Endodermal cell (in vitro differentiated cells): Measurements from ENCODE around the gene PLAGL2. TPM values are rescaled to one million over a fixed set of nuclear protein-coding genes. Genes with fewer than 3 reads are reported as not detected.

Experiments
- DNase-seq: peaks from one replicate; pipeline ENCODE4 v3.0.0-alpha.2; 2017
- H3K27ac ChIP-seq: 2 replicates; pipeline ENCODE4 v1.5.1; 2013; ENCODE audit warnings: mild to moderate bottlenecking, low read depth, low read length, moderate library complexity
- H3K27me3 ChIP-seq: 2 replicates; pipeline ENCODE4 v1.6.1; 2013; ENCODE audit warnings: mild to moderate bottlenecking, low read length, moderate library complexity; ENCODE audit not compliant: insufficient read depth, control insufficient read depth, poor library complexity, severe bottlenecking
- H3K36me3 ChIP-seq: 2 replicates; pipeline ENCODE4 v1.7.0; 2013; ENCODE audit warnings: mild to moderate bottlenecking, low read length, moderate library complexity; ENCODE audit not compliant: control insufficient read depth, insufficient read depth
- H3K4me1 ChIP-seq: one replicate; pipeline ENCODE4 v1.7.0; 2013; ENCODE audit warnings: low read length; ENCODE audit not compliant: control insufficient read depth, insufficient read depth
- H3K4me3 ChIP-seq: 2 replicates; pipeline ENCODE4 v1.5.1; 2013; ENCODE audit warnings: mild to moderate bottlenecking, low read length, moderate library complexity
- H3K9ac ChIP-seq: 2 replicates; pipeline ENCODE4 v1.6.1; 2013; ENCODE audit warnings: mild to moderate bottlenecking, low read length, moderate library complexity; ENCODE audit not compliant: poor library complexity, severe bottlenecking; ENCODE audit errors: extremely low read depth
- H3K9me3 ChIP-seq: 2 replicates; pipeline ENCODE4 v1.6.1; 2013; ENCODE audit warnings: mild to moderate bottlenecking, low read length, moderate library complexity; ENCODE audit not compliant: control insufficient read depth
- H3K27ac Mint-ChIP-seq: 2 replicates; pipeline ENCODE4 v1.8.0; 2020; ENCODE audit warnings: mixed read lengths
- H3K27me3 Mint-ChIP-seq: 2 replicates; pipeline ENCODE4 v1.8.0; 2021; ENCODE audit warnings: mild to moderate bottlenecking, mixed read lengths; ENCODE audit not compliant: insufficient read depth
- H3K36me3 Mint-ChIP-seq: 2 replicates; pipeline ENCODE4 v1.8.0; 2020; ENCODE audit warnings: low read depth, mixed read lengths
- H3K4me1 Mint-ChIP-seq: 2 replicates; pipeline ENCODE4 v1.8.0; 2020; ENCODE audit warnings: mixed read lengths
- H3K4me3 Mint-ChIP-seq: 2 replicates; pipeline ENCODE4 v1.8.0; 2020; ENCODE audit warnings: mild to moderate bottlenecking, moderate library complexity, mixed read lengths
- H3K9me3 Mint-ChIP-seq: 2 replicates; pipeline ENCODE4 v1.8.0; 2020; ENCODE audit warnings: mild to moderate bottlenecking, mixed read lengths
- CTCF ChIP-seq: fragments of 200-600 bp; sonication (generic); conservative IDR thresholded peaks from 2 replicates; pipeline ENCODE4 v1.5.0; 2021; ENCODE audit warnings: antibody characterized with exemption, mild to moderate bottlenecking
- WGBS, 2 experiments: methylation state at CpG; one replicate each; pipeline versions ENCODE4 v1.1.5 to v1.1.7; 2013; ENCODE audit warnings: missing lambda C conversion rate in 2 of 2, mixed read lengths in 1 of 2; ENCODE audit not compliant: insufficient coverage in 1 of 2, insufficient read length in 1 of 2; 5-methylcytosine and 5-hydroxymethylcytosine counted together
- total RNA-seq, 2 donors: library from RNA; stranded (reverse); fragmentation: NEBNext Ultra II Directional in 1 of 2; extraction: Animal tissue kit (Norgen Biotek cat#: 25700) in 1 of 2; gene quantifications; 2 replicates in 1 of 2; 3 replicates in 1 of 2; pipeline ENCODE4 v1.2.1, GENCODE V29; 2021

PLAGL2 gene
- total RNA-seq, 2 donors from 2014 or later, result 25.5 to 34.5 TPM

GRCh38 chr20:32191873-32192272, 15.7 kb downstream of the PLAGL2 start:
- no peak for TF ChIP-seq CTCF
- H3K4me3 Mint-ChIP-seq, result no peak overlapping the region
- peaks cover 24% of the 10 kb centered on the region for H3K36me3 ChIP-seq
- H3K9me3 Mint-ChIP-seq, result no peaks in the 10 kb centered on the region
- peaks cover 6% of the 10 kb centered on the region for H3K4me1 ChIP-seq
- H3K27ac ChIP-seq, result no peak overlapping the region
- H3K27ac Mint-ChIP-seq, result no peak overlapping the region
- peak; percentile 21 for DNase-seq
- H3K9ac ChIP-seq, result no peak overlapping the region
- no peaks in the 10 kb centered on the region for H3K27me3 Mint-ChIP-seq
- H3K36me3 Mint-ChIP-seq, result peaks cover 30% of the 10 kb centered on the region
- no peaks in the 10 kb centered on the region for H3K9me3 ChIP-seq
- peaks cover 22% of the 10 kb centered on the region for H3K4me1 Mint-ChIP-seq
- H3K27me3 ChIP-seq, result no peaks in the 10 kb centered on the region
- H3K4me3 ChIP-seq, result no peak overlapping the region

- peak overlapping the region; percentile 25 for H3K27ac ChIP-seq
- no peak for DNase-seq
Measured at GRCh38 chr20:32191422-32191821, 16.1 kb downstream of the PLAGL2 start.

GRCh38 chr20:32190616-32191415, 16.7 kb downstream of the PLAGL2 start:
- Histone ChIP-seq H3K27me3 (no peaks in the 10 kb centered on the region), H3K4me1 (peaks cover 6% of the 10 kb centered on the region), H3K4me3 (peak overlapping the region; percentile 79), H3K27ac (peak overlapping the region; percentile 53), H3K36me3 (peaks cover 15% of the 10 kb centered on the region), H3K9ac (peak overlapping the region; percentile 62), H3K9me3 (no peaks in the 10 kb centered on the region)
- Mint-ChIP-seq H3K27me3 (no peaks in the 10 kb centered on the region), H3K9me3 (no peaks in the 10 kb centered on the region), H3K36me3 (peaks cover 20% of the 10 kb centered on the region), H3K4me3 (peak overlapping the region; percentile 72), H3K4me1 (peaks cover 22% of the 10 kb centered on the region), H3K27ac (peak overlapping the region; percentile 36)
- DNase-seq, result peak; percentile 73
- WGBS, 2 experiments, result 46 to 62% methylated on average over 7 to 14 of the region's 14 CpGs
- TF ChIP-seq CTCF, result no peak

More at GRCh38 chr20:32191422-32191821, 16.1 kb downstream of the PLAGL2 start:
- H3K4me3 ChIP-seq, result no peak overlapping the region
- Mint-ChIP-seq H3K36me3 (peaks cover 26% of the 10 kb centered on the region), H3K27ac (no peak overlapping the region), H3K9me3 (no peaks in the 10 kb centered on the region), H3K4me3 (peak overlapping the region; percentile 72), H3K4me1 (peaks cover 22% of the 10 kb centered on the region), H3K27me3 (no peaks in the 10 kb centered on the region)
- no peaks in the 10 kb centered on the region for H3K27me3 ChIP-seq
- H3K36me3 ChIP-seq, result peaks cover 21% of the 10 kb centered on the region
- H3K9ac ChIP-seq, result no peak overlapping the region
- no peaks in the 10 kb centered on the region for H3K9me3 ChIP-seq
- no peak for TF ChIP-seq CTCF
- peaks cover 6% of the 10 kb centered on the region for H3K4me1 ChIP-seq
- 91 to 100% methylated on average over 3 of the region's 3 CpGs for WGBS, 2 experiments
